ENCODE measurements around the gene NCAN. TPM values are rescaled to one million over a fixed set of nuclear protein-coding genes. Genes with fewer than 3 reads are reported as not detected.

NCAN gene
- polyA plus RNA-seq, 3 donors: not detected

- no peaks in the 10 kb centered on the region for H3K27me3 ChIP-seq (ENCODE audit: control insufficient read depth in 2 of 2, insufficient read depth in 2 of 2, low read length in 2 of 2)
- no peak overlapping the region for H3K27ac ChIP-seq (ENCODE audit: low read depth in 1 of 2, low read length in 2 of 2)
- no peak for DNase-seq
- Mint-ChIP-seq H3K36me3 (peaks cover 72 to 96% of the 10 kb centered on the region in 2 donors), H3K9me3 (peaks cover 0 to 4% (median 0%) of the 10 kb centered on the region in 7 donors), H3K4me3 (no peak overlapping the region), H3K27ac (peak overlapping the region in 1 of 7 donors; percentile 21), H3K4me1 (no peaks in the 10 kb centered on the region), H3K27me3 (ENCODE audit: low read depth in 3 of 3) (peaks cover under 1 to 3% (median 2%) of the 10 kb centered on the region in 3 donors)
- intact Hi-C loops (cut with micrococcal nuclease): no loop called here
- H3K4me2 ChIP-seq (replicated peaks; ENCODE audit: extremely low read depth, low read length, poor library complexity, severe bottlenecking): no peak overlapping the region
- no peaks in the 10 kb centered on the region for H3K9me3 ChIP-seq (replicated peaks in 1 of 2; ENCODE audit: control insufficient read depth in 1 of 2, insufficient read depth in 1 of 2, low read length in 2 of 2)
- no peaks in the 10 kb centered on the region for H3K4me1 ChIP-seq (ENCODE audit: control insufficient read depth in 1 of 2, insufficient read depth in 2 of 2, low read length in 2 of 2)
- no peaks in the 10 kb centered on the region for H3K79me2 ChIP-seq (ENCODE audit: insufficient read depth, low read length)
- no peak overlapping the region for H3K4me3 ChIP-seq (replicated peaks in 1 of 3; ENCODE audit: low read depth in 2 of 3, low read length in 3 of 3)
- no peak for TF ChIP-seq CTCF (IDR thresholded peaks at IDR 0.05)
- no peak overlapping the region for H2AFZ ChIP-seq (ENCODE audit: insufficient read depth, low read depth, low read length, poor library complexity, severe bottlenecking)
- over 99% methylated on average over 16 of the region's 16 CpGs for WGBS (ENCODE audit: insufficient coverage)
- H3K36me3 ChIP-seq (replicated peaks in 1 of 2; ENCODE audit: control insufficient read depth in 1 of 2, insufficient read depth in 2 of 2, low read length in 2 of 2): peaks cover 74 to 98% of the 10 kb centered on the region in 2 donors
- no peaks in the 10 kb centered on the region for H4K20me1 ChIP-seq (ENCODE audit: insufficient read depth, low read length)
- no peak overlapping the region for H3K9ac ChIP-seq (ENCODE audit: insufficient read depth, low read length, poor library complexity, severe bottlenecking)
Observed at GRCh38 chr19:19279853-19280252, 68.1 kb downstream of the NCAN start.

- peak overlapping the region in 1 of 7 donors; percentile 21 for H3K27ac Mint-ChIP-seq
- Histone ChIP-seq H2AFZ (ENCODE audit: insufficient read depth, low read depth, low read length, poor library complexity, severe bottlenecking) (no peak overlapping the region), H3K4me2 (replicated peaks; ENCODE audit: extremely low read depth, low read length, poor library complexity, severe bottlenecking) (no peak overlapping the region), H3K27ac (ENCODE audit: low read depth in 1 of 2, low read length in 2 of 2) (no peak overlapping the region), H3K4me3 (replicated peaks in 1 of 3; ENCODE audit: low read depth in 2 of 3, low read length in 3 of 3) (no peak overlapping the region), H3K27me3 (ENCODE audit: control insufficient read depth in 2 of 2, insufficient read depth in 2 of 2, low read length in 2 of 2) (no peaks in the 10 kb centered on the region), H3K4me1 (ENCODE audit: control insufficient read depth in 1 of 2, insufficient read depth in 2 of 2, low read length in 2 of 2) (no peaks in the 10 kb centered on the region), H4K20me1 (ENCODE audit: insufficient read depth, low read length) (no peaks in the 10 kb centered on the region), H3K36me3 (replicated peaks in 1 of 2; ENCODE audit: control insufficient read depth in 1 of 2, insufficient read depth in 2 of 2, low read length in 2 of 2) (peaks cover 75 to 98% of the 10 kb centered on the region in 2 donors), H3K9me3 (replicated peaks in 1 of 2; ENCODE audit: control insufficient read depth in 1 of 2, insufficient read depth in 1 of 2, low read length in 2 of 2) (peaks cover 0 to 5% of the 10 kb centered on the region in 2 donors), H3K79me2 (ENCODE audit: insufficient read depth, low read length) (no peaks in the 10 kb centered on the region), H3K9ac (ENCODE audit: insufficient read depth, low read length, poor library complexity, severe bottlenecking) (no peak overlapping the region)
- no peaks in the 10 kb centered on the region for H3K4me1 Mint-ChIP-seq
- TF ChIP-seq CTCF (IDR thresholded peaks at IDR 0.05): no peak
- no peak for DNase-seq
- H3K36me3 Mint-ChIP-seq: peaks cover 71 to 96% of the 10 kb centered on the region in 2 donors
- peaks cover 0 to 4% (median 0%) of the 10 kb centered on the region in 7 donors for H3K9me3 Mint-ChIP-seq
- H3K27me3 Mint-ChIP-seq (ENCODE audit: low read depth in 3 of 3): peaks cover 0 to 5% (median 2%) of the 10 kb centered on the region in 3 donors
- 96% methylated on average over 13 of the region's 16 CpGs for WGBS (ENCODE audit: insufficient coverage)
- no peak overlapping the region for H3K4me3 Mint-ChIP-seq
- intact Hi-C loops (cut with micrococcal nuclease): no loop called here
Observed at GRCh38 chr19:19280561-19280960, 68.8 kb downstream of the NCAN start.
